Kidney (tissue), 14 donors: Measurements from ENCODE around the gene TLX3. TPM values are rescaled to one million over a fixed set of nuclear protein-coding genes. Genes with fewer than 3 reads are reported as not detected.

ENCODE experiments used
- DNase-seq, 5 donors: peaks; one replicate each; pipeline ENCODE4 v3.0.0-alpha.2; 2013 to 2020
- FAIRE-seq: peaks from 2 replicates; lab custom pipeline; 2012; peaks lifted over from hg19 to GRCh38; lab: Jason Lieb, UNC
- H3K27ac ChIP-seq, 2 donors: one replicate each; pipeline ENCODE4 v1.7.0; 2013; ENCODE audit warnings: low read depth in 2 of 2, low read length in 2 of 2, inconsistent platforms in 1 of 2
- H3K27me3 ChIP-seq: one replicate; pipeline ENCODE4 v1.7.1; 2013; ENCODE audit warnings: low read length, inconsistent platforms; ENCODE audit not compliant: control insufficient read depth, insufficient read depth
- H3K36me3 ChIP-seq, 3 donors: one replicate each; pipeline versions ENCODE4 v1.7.0 to v1.7.1; 2013; ENCODE audit warnings: low read length in 3 of 3, control low read depth in 1 of 3, inconsistent platforms in 1 of 3; ENCODE audit not compliant: insufficient read depth in 3 of 3, control insufficient read depth in 2 of 3
- H3K4me1 ChIP-seq, 3 donors: one replicate each; pipeline versions ENCODE4 v1.7.0 to v1.7.1; 2013; ENCODE audit warnings: low read length in 3 of 3, inconsistent platforms in 1 of 3, low read depth in 1 of 3; ENCODE audit not compliant: control insufficient read depth in 2 of 3, insufficient read depth in 2 of 3
- H3K4me3 ChIP-seq, 3 donors: one replicate each; pipeline versions ENCODE4 v1.7.0 to v1.8.1; 2013; ENCODE audit warnings: low read length in 3 of 3, control low read depth in 1 of 3, inconsistent platforms in 1 of 3
- H3K9ac ChIP-seq, 3 donors: one replicate each; pipeline versions ENCODE4 v1.7.0 to v1.7.1; 2013; ENCODE audit warnings: low read length in 3 of 3, control low read depth in 1 of 3, inconsistent platforms in 1 of 3
- H3K9me3 ChIP-seq, 3 donors: one replicate each; pipeline versions ENCODE4 v1.7.0 to v1.7.1; 2013; ENCODE audit warnings: low read length in 3 of 3, control low read depth in 1 of 3, inconsistent platforms in 1 of 3; ENCODE audit not compliant: control insufficient read depth in 2 of 3, insufficient read depth in 1 of 3
- CTCF ChIP-seq: IDR thresholded peaks from 3 replicates; pipeline ENCODE4 v1.5.1; 2012; ENCODE audit warnings: mild to moderate bottlenecking, moderate library complexity, borderline replicate concordance; ENCODE audit not compliant: insufficient read depth; ENCODE audit errors: extremely low read depth
- intact Hi-C: fragments of 100-400 bp; cut with DNase I; formaldehyde crosslinking; loops from one replicate; pipeline ENCODE4 v1.11.1; 2022
- polyA plus RNA-seq: library from polyadenylated mRNA; stranded (reverse); fragments of 350-450 nt; fragmentation: Illumina TruSeq; extraction: RNeasy Lipid Tissue Mini Kit (QIAGEN cat#74804); gene quantifications from one replicate; pipeline ENCODE4 v1.2.3, GENCODE V29; 2014; ENCODE audit warnings: low read depth, low replicate concordance; ENCODE audit not compliant: insufficient read depth
- total RNA-seq: library from RNA; stranded (reverse); fragmentation: NEBNext Ultra II Directional; extraction: Animal tissue kit (Norgen Biotek cat#: 25700); gene quantifications from one replicate; pipeline ENCODE4 v1.2.1, GENCODE V29; 2021
- donor health status: control.
- donor health status: control.
- donor health status: control.
- donor health status: control.
- donor health status: control.
- donor health status: DM: yes; HTN: yes; CAD: no.
- donor health status: Normal renal cell carcinoma (clear cell type).

The TLX3 gene
- total and polyA plus RNA-seq, 2 donors from 2014 or later: not detected

- no peaks in the 10 kb centered on the region for H3K27me3 ChIP-seq
- H3K9ac ChIP-seq: no peak overlapping the region
- no peaks in the 10 kb centered on the region for H3K36me3 ChIP-seq
- intact Hi-C loops: no loop called here
- H3K27ac ChIP-seq: no peak overlapping the region
- H3K4me1 ChIP-seq: no peaks in the 10 kb centered on the region
- no peaks in the 10 kb centered on the region for H3K9me3 ChIP-seq
- H3K4me3 ChIP-seq: no peak overlapping the region
- FAIRE-seq: no peak
- TF ChIP-seq CTCF: no peak
- no peak for DNase-seq
Measured at GRCh38 chr5:171263181-171263580, 45.9 kb upstream of the TLX3 start.

- no peaks in the 10 kb centered on the region for H3K27me3 ChIP-seq
- FAIRE-seq (no peak), DNase-seq (no peak)
- no peak overlapping the region for H3K27ac ChIP-seq
- TF ChIP-seq CTCF: no peak
- no peaks in the 10 kb centered on the region for H3K4me1 ChIP-seq
- no peak overlapping the region for H3K9ac ChIP-seq
- intact Hi-C loops: no loop called here
- no peaks in the 10 kb centered on the region for H3K36me3 ChIP-seq
- no peaks in the 10 kb centered on the region for H3K9me3 ChIP-seq
- no peak overlapping the region for H3K4me3 ChIP-seq
Measured at GRCh38 chr5:171264843-171265242, 44.2 kb upstream of the TLX3 start.

GRCh38 chr5:171268700-171269620 lies 40.1 kb upstream of the TLX3 start:
- Histone ChIP-seq H3K4me1 (no peaks in the 10 kb centered on the region), H3K27ac (no peak overlapping the region), H3K27me3 (no peaks in the 10 kb centered on the region), H3K36me3 (no peaks in the 10 kb centered on the region), H3K9ac (no peak overlapping the region), H3K4me3 (no peak overlapping the region), H3K9me3 (no peaks in the 10 kb centered on the region)
- FAIRE-seq: no peak
- no peak for DNase-seq
- intact Hi-C loops: no loop called here
- no peak for TF ChIP-seq CTCF
